Fibroblast of skin of left quadriceps (primary cell): Measurements from ENCODE around the gene CCT6A.
"Not testable (repeated sequence)": the region's sequence is repeated elsewhere in the genome, so short reads cannot be mapped to it uniquely, and the experiment has no call there.

Experiments
- DNase-seq, 2 experiments: peaks; one replicate each; pipeline ENCODE4 v3.0.0-alpha.2; 2013; ENCODE audit warnings: low read depth in 2 of 2

CCT6A gene

DNA sequence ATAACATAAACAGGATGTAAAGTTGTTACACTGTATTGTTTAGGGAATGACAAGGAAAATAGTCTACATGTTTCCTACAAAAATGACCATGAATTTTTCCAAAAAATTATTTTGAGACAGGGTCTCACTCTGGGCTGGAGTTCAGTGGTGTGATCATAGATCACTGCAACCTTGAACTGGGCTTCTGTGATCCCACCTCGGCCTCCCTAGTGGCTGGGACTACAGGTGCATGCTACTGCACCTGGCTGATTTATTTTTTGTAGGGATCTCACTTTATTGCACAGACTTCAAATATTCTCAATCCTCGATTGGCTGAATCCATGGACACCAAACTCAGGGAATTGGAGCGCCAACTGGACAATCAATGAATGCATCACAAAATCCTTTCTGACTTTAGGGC is 48.1 kb downstream of the CCT6A start:
- no peak for DNase-seq

DNA sequence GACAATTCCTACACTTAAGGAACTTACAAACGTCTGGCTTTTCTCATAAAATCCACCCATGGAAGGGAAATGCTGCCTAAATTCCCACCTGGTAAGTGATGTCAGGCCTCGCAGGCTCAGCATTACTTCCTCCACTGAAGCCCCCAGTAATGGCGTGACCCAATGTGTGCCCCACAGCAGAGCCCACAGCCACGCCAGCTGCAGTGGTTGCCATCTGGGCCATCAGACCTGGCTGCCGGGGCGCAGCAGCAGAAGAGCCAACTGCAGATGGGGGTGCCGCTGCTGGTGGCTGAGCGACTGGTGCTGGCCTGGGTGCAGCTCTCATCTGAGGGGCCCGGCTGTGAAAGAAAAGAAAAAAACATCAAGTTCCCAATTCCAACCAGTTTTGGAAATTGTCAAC is 52.6 kb downstream of the CCT6A start:
- not testable (repeated sequence) for DNase-seq

DNA sequence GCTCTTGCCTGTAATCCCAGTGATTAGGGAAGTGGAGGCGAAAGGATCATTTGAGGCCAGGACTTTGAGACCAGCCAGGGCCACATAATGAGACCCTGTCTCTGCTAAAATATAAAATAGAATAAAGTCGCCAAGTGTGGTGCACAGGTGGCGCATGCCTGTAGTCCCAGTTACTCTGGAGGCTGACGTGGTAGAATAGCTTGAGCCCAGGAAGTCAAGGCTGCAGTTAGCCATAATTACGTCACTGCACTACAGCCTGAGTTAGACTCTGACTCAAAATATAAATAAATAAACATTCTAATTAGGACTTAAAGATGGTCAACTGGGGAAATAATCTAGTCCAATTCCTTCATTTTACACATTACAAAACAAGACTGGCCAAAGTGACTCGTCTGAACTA is 53.9 kb downstream of the CCT6A start:
- peak in 1 of 2 experiments; percentile 17 for DNase-seq

DNA sequence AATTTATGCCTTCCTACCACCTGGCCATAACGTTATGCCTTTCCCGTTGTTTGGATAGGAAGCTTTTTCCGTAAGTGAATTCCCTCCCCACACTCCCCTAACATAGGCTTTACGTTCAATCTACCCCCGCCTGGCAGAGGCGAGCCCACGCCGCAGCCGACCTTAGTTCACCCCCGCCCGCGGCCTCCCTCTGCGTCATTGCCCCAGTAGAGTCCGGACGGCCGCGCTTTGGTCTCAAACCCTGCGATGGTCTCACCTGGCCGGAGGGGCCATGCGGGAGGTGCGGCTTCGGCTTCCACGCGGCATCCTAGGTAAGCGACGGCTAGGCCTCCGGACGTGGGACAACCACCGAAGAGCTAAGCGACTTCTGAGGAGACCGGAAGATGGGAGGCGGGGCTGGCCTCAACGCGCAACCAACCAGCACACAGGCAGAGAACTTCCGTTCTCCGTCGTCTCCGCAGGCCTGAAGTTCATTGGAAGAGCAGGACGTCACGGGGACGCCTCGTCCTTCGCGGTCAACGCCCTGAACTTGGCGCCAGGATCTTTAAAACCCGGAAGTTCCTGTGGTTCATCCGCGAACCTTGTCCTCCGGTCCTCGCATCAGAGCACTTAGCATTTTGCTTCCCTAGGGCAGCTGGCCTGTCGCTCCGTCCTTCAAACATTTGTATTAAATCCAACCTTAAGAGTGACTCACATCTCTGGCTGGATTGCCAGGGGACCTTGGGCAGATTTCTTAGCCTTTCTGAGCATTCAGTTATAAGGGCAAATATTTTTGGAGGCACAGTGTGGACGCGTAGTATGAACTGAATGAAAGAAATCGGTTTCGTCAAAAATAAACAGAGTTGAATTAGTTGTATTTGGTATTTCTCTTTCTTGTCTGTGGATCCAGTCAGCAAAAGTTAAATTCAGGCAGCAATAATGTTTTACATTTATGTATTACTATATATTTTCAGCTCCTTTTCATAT is 54.8 kb downstream of the CCT6A start, which contains the start of gene CHCHD2:
CHCHD2 (minus strand) TSS at position 369 of the 966 bp plus-strand sequence; CDS start at position 306, 63 bp downstream.
- DNase-seq = peak; percentile 96

DNA sequence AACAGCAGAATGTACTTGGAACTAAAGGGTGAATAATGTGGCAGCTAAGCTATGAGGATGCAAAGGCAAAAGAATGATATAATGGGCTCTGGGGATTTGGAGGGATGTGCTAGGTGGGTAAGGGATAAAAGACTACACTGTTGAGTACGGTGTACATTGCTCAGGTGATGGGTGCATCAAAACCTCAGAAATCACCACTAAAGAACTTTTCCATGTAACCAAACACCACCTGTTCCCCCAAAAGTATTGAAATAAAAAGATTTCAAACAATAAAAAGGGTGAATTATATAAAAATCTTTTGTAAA is 56.3 kb downstream of the CCT6A start:
- no peak for DNase-seq

DNA sequence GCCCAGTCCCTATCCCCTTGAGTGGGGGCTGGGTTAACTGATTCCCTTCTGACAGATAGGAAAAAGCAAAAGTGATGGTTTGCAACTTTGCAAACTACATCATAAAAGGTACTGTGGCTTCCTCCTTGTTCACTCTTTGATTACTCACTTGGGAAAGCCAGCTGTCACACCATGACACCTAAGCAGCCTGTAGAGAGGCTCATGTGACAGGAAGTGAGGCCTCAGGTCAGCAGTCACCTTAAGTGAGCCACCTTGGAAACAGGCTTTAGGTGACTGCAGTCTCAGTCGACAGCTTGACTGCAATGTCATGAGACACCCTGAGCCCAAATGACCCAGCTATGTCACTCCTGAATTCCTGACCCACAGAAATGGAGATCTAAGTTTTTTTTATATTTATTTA is 59.0 kb downstream of the CCT6A start:
- no peak for DNase-seq

DNA sequence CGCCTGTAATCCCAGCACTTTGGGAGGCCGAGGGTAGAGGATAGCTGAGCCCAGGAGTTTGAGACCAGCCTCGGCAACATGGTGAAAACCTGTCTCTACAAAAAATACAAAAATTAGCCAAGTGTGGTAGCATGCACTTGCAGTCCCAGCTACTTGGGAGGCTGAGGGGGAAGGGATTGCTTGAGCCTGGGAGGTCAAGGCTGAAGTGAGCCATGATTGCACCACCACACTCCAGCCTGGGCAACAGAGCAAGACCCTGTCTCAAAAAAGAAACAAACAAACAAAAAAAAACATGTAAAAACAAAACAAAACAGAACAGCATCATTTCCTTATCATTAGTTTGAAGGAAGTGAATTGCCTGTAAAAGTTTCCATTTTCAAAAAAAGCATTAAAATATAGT is 60.7 kb downstream of the CCT6A start:
- not testable (repeated sequence) for DNase-seq
